Measurements from ENCODE around the gene RNU1-3. TPM values are rescaled to one million over a fixed set of nuclear protein-coding genes. Genes with fewer than 3 reads are reported as not detected.
A peak's percentile ranks its signal among the peaks of the same experiment; 100 is the strongest.
"Not testable (repeated sequence)": the region's sequence is repeated elsewhere in the genome, so short reads cannot be mapped to it uniquely, and the experiment has no call there.

RNU1-3 gene
- total and polyA plus RNA-seq, 9 of the 15 experiments (the other 6 are each of a cell fraction or from before 2014, with no cell fraction given): under 0.01 to 32,823 (median 2,538) TPM; not detected in 4

GRCh38 chr1:16643476-16644192 is 23.1 kb downstream of the RNU1-3 start (continued):
- TF ChIP-seq, protein P1, sequence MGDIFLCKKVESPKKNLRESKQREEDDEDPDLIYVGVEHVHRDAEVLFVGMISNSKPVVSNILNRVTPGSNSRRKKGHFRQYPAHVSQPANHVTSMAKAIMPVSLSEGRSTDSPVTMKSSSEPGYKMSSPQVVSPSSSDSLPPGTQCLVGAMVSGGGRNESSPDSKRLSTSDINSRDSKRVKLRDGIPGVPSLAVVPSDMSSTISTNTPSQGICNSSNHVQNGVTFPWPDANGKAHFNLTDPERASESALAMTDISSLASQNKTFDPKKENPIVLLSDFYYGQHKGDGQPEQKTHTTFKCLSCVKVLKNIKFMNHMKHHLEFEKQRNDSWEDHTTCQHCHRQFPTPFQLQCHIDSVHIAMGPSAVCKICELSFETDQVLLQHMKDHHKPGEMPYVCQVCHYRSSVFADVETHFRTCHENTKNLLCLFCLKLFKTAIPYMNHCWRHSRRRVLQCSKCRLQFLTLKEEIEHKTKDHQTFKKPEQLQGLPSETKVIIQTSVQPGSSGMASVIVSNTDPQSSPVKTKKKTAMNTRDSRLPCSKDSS (IDR thresholded peaks at IDR 0.05; ENCODE audit: low read depth, partially characterized antibody): peak; percentile 18
- peak; percentile 79 for TF ChIP-seq GATA2 (CRISPR knock-in tag; IDR thresholded peaks at IDR 0.05)
- TF ChIP-seq ZBTB40 (IDR thresholded peaks at IDR 0.05): peak; percentile 64
- not testable (repeated sequence) for TF ChIP-seq ZBTB40 (CRISPR knock-in tag; IDR thresholded peaks at IDR 0.05)
- TF ChIP-seq, protein P2, sequence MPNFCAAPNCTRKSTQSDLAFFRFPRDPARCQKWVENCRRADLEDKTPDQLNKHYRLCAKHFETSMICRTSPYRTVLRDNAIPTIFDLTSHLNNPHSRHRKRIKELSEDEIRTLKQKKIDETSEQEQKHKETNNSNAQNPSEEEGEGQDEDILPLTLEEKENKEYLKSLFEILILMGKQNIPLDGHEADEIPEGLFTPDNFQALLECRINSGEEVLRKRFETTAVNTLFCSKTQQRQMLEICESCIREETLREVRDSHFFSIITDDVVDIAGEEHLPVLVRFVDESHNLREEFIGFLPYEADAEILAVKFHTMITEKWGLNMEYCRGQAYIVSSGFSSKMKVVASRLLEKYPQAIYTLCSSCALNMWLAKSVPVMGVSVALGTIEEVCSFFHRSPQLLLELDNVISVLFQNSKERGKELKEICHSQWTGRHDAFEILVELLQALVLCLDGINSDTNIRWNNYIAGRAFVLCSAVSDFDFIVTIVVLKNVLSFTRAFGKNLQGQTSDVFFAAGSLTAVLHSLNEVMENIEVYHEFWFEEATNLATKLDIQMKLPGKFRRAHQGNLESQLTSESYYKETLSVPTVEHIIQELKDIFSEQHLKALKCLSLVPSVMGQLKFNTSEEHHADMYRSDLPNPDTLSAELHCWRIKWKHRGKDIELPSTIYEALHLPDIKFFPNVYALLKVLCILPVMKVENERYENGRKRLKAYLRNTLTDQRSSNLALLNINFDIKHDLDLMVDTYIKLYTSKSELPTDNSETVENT (CRISPR knock-in tag; IDR thresholded peaks at IDR 0.05): peak; percentile 57; the same call in 1 of the 2 replicates
- peak; percentile 59; the same call in 1 of the 2 replicates for TF ChIP-seq DMBX1 (CRISPR knock-in tag; IDR thresholded peaks at IDR 0.05; ENCODE audit: borderline replicate concordance)
- TF ChIP-seq, protein P3, sequence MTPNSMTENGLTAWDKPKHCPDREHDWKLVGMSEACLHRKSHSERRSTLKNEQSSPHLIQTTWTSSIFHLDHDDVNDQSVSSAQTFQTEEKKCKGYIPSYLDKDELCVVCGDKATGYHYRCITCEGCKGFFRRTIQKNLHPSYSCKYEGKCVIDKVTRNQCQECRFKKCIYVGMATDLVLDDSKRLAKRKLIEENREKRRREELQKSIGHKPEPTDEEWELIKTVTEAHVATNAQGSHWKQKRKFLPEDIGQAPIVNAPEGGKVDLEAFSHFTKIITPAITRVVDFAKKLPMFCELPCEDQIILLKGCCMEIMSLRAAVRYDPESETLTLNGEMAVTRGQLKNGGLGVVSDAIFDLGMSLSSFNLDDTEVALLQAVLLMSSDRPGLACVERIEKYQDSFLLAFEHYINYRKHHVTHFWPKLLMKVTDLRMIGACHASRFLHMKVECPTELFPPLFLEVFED (CRISPR knock-in tag; conservative IDR thresholded peaks at IDR 0.05): 0 out of 2 replicates have a peak, but pooled peaks have one; percentile 29
- TF ChIP-seq CXXC5 (CRISPR knock-in tag; IDR thresholded peaks at IDR 0.05): peak; percentile 6
- TF ChIP-seq, protein P4, sequence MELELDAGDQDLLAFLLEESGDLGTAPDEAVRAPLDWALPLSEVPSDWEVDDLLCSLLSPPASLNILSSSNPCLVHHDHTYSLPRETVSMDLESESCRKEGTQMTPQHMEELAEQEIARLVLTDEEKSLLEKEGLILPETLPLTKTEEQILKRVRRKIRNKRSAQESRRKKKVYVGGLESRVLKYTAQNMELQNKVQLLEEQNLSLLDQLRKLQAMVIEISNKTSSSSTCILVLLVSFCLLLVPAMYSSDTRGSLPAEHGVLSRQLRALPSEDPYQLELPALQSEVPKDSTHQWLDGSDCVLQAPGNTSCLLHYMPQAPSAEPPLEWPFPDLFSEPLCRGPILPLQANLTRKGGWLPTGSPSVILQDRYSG (tag; conservative IDR thresholded peaks at IDR 0.05; ENCODE audit: low read depth): 0 out of 2 replicates have a peak, but pooled peaks have one; percentile 24
- 0 out of 2 replicates have a peak, but pooled peaks have one; percentile 52 for TF ChIP-seq ZNF431 (CRISPR knock-in tag; IDR thresholded peaks at IDR 0.05)
